Natural killer cell treated with Interleukin-12 subunit alpha and Interleukin-12 subunit beta and Interleukin-15 and Interleukin-18, amount 100 ng/mL, for 72 hours (primary cell): ENCODE data around the gene TCAF1. TPM values are rescaled to one million over a fixed set of nuclear protein-coding genes. Genes with fewer than 3 reads are reported as not detected.
"Not testable (repeated sequence)": the region's sequence is repeated elsewhere in the genome, so short reads cannot be mapped to it uniquely, and the experiment has no call there.

Experiments
- ATAC-seq, 2 donors: fragments of 150-1000 bp; cut with Tn5 transposase in 1 of 2; sonication (Bioruptor Pico), chemical (Tn5 transposase) in 1 of 2; 2 replicates each; pipeline ENCODE4 v1.10.0; 2021
- DNase-seq: peaks from one replicate; pipeline ENCODE4 v3.0.0; 2022; ENCODE audit warnings: low spot score
- H3K27ac Mint-ChIP-seq, 2 donors: 1 replicate in 1 of 2; 2 replicates in 1 of 2; pipeline ENCODE4 v1.8.0; 2022; ENCODE audit warnings: mixed read lengths in 2 of 2, mild to moderate bottlenecking in 1 of 2, moderate library complexity in 1 of 2
- H3K27me3 Mint-ChIP-seq, 2 donors: 1 replicate in 1 of 2; 2 replicates in 1 of 2; pipeline ENCODE4 v1.8.0; 2022; ENCODE audit warnings: mixed read lengths in 2 of 2
- H3K36me3 Mint-ChIP-seq: one replicate; pipeline ENCODE4 v1.8.0; 2022; ENCODE audit warnings: mixed read lengths
- H3K4me1 Mint-ChIP-seq, 2 donors: 1 replicate in 1 of 2; 2 replicates in 1 of 2; pipeline ENCODE4 v1.8.0; 2022; ENCODE audit warnings: low read depth in 2 of 2, mixed read lengths in 2 of 2, mild to moderate bottlenecking in 1 of 2
- H3K4me3 Mint-ChIP-seq: one replicate; pipeline ENCODE4 v1.8.0; 2022; ENCODE audit warnings: mixed read lengths
- H3K9me3 Mint-ChIP-seq: 2 replicates; pipeline ENCODE4 v1.8.0; 2022; ENCODE audit warnings: mixed read lengths
- total RNA-seq, 2 donors: library from RNA; stranded (reverse); gene quantifications; one replicate each; pipeline ENCODE4 v1.2.3, GENCODE V29; 2022

Gene TCAF1
- total RNA-seq, 2 donors from 2014 or later: 7.4 to 13.5 TPM

- H3K4me1 Mint-ChIP-seq, ATAC-seq, H3K27me3 Mint-ChIP-seq, H3K4me3 Mint-ChIP-seq, H3K36me3 Mint-ChIP-seq, H3K27ac Mint-ChIP-seq, H3K9me3 Mint-ChIP-seq, DNase-seq: not testable (repeated sequence)
These were observed 78.2 kb downstream of the TCAF1 start for GRCh38 chr7:143823634-143824294.

GRCh38 chr7:143821392-143822277 lies 80.3 kb downstream of the TCAF1 start:
- H3K27me3 Mint-ChIP-seq, H3K4me3 Mint-ChIP-seq, H3K4me1 Mint-ChIP-seq, H3K9me3 Mint-ChIP-seq, DNase-seq, H3K27ac Mint-ChIP-seq, H3K36me3 Mint-ChIP-seq, ATAC-seq: not testable (repeated sequence)

- peak in 1 of 2 donors; percentile 61 for ATAC-seq
These were observed 84.1 kb downstream of the TCAF1 start for GRCh38 chr7:143817873-143818272.

GRCh38 chr7:143816471-143817133 lies 85.4 kb downstream of the TCAF1 start:
- H3K27ac Mint-ChIP-seq, H3K4me3 Mint-ChIP-seq, H3K27me3 Mint-ChIP-seq, DNase-seq, H3K4me1 Mint-ChIP-seq, H3K9me3 Mint-ChIP-seq, H3K36me3 Mint-ChIP-seq, ATAC-seq: not testable (repeated sequence)

More at GRCh38 chr7:143817873-143818272, 84.1 kb downstream of the TCAF1 start:
- H3K9me3 Mint-ChIP-seq, H3K36me3 Mint-ChIP-seq, DNase-seq, H3K27ac Mint-ChIP-seq, H3K4me1 Mint-ChIP-seq, H3K4me3 Mint-ChIP-seq, H3K27me3 Mint-ChIP-seq: not testable (repeated sequence)

DNA sequence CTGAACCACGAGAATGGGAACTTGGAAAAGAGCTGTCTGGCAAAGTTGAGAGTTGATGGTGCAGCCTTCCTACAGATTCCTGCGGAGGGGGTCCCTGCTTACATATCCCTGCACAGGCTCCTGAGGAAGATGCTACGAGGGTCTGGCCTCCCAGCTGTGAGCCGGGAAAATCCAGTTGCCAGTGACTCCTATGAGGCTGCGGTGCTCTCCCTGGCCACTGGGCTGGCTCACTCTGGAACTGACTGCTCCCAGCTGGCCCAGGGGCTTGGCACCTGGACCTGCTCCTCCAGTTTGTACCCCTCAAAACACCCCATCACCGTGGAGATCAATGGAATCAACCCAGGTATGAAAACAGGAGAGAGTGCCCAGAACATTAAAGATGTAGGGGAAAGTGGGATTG lies 91.3 kb downstream of the TCAF1 start:
- not testable (repeated sequence) for ATAC-seq, H3K27me3 Mint-ChIP-seq, H3K27ac Mint-ChIP-seq, H3K36me3 Mint-ChIP-seq, H3K4me1 Mint-ChIP-seq, H3K9me3 Mint-ChIP-seq, DNase-seq, H3K4me3 Mint-ChIP-seq

DNA sequence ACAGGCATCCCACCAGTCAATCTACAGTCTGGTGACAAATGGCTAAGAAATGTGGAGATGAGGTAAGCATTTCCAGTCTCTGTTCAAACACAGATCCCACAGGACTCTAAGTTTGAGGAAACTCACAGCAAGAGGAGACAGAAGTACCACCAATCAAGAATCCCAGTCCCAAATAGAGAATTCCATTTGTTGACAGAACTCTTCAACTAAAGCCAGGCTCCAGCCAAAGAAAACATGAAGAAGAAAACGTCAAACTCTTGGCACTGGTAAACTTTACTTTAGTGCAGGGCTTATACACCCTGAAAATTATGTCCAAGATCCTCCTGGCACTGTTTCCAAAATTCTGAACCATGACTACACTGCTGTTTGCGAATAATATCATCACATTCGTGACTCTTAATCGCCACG lies 95.3 kb downstream of the TCAF1 start:
- H3K9me3 Mint-ChIP-seq, H3K27me3 Mint-ChIP-seq, H3K4me3 Mint-ChIP-seq, H3K27ac Mint-ChIP-seq, H3K4me1 Mint-ChIP-seq, DNase-seq, ATAC-seq, H3K36me3 Mint-ChIP-seq: not testable (repeated sequence)

Other genes starting within 250 kb of the TCAF1 start
- gene CTAGE6, start 144.5 kb downstream of the TCAF1 start, total RNA-seq: 1 to 10 TPM; 1.6 to 2.8 TPM
- not detected for gene OR2F2, start 33.1 kb upstream of the TCAF1 start, total RNA-seq
- not detected for gene OR2F1, start 52.7 kb upstream of the TCAF1 start, total RNA-seq
- gene OR6B1, start 98.1 kb upstream of the TCAF1 start, total RNA-seq: not detected
- not detected for gene OR2A5, start 146.8 kb upstream of the TCAF1 start, total RNA-seq
- not detected for gene OR2A25, start 167.6 kb upstream of the TCAF1 start, total RNA-seq
- not detected for gene OR2A12, start 184.1 kb upstream of the TCAF1 start, total RNA-seq
- not detected for gene OR2A2, start 207.4 kb upstream of the TCAF1 start, total RNA-seq
- not detected for gene OR2A14, start 221.0 kb upstream of the TCAF1 start, total RNA-seq